K562 (cell line): ENCODE data around the gene ZNF749. TPM values are rescaled to one million over a fixed set of nuclear protein-coding genes. Genes with fewer than 3 reads are reported as not detected.
A peak's percentile ranks its signal among the peaks of the same experiment; 100 is the strongest.

Experiments used
- C11orf30 ChIP-seq: fragments of 450-650 bp; IDR thresholded peaks from 2 replicates; pipeline ENCODE4 v1.6.1; 2016; ENCODE audit warnings: low read depth, mild to moderate bottlenecking
- DNMT1 ChIP-seq: fragments of 450-650 bp; IDR thresholded peaks from 2 replicates; pipeline ENCODE4 v1.6.1; 2016; ENCODE audit warnings: antibody characterized with exemption, mild to moderate bottlenecking
- EP300 ChIP-seq: IDR thresholded peaks from 2 replicates; pipeline ENCODE4 v1.6.1; 2012; ENCODE audit warnings: low read length, improper control_type of control experiment
- ETS2 ChIP-seq: IDR thresholded peaks from 2 replicates; pipeline ENCODE4 v1.6.1; 2016; ENCODE audit warnings: borderline replicate concordance, missing genetic modification characterization, mild to moderate bottlenecking, moderate library complexity, missing compliant biosample characterization; ENCODE audit not compliant: poor library complexity, severe bottlenecking
- KDM5B ChIP-seq: fragments of 200-600 bp; sonication (generic); IDR thresholded peaks from 2 replicates; pipeline ENCODE4 v1.6.1; 2012; ENCODE audit warnings: low read depth, mild to moderate bottlenecking, moderate library complexity, low read length, control low read depth, inconsistent platforms; ENCODE audit not compliant: insufficient replicate concordance
- LEF1 ChIP-seq: fragments of 450-650 bp; IDR thresholded peaks from 2 replicates; pipeline ENCODE4 v1.6.1; 2016; ENCODE audit warnings: mild to moderate bottlenecking
- MEF2A ChIP-seq: IDR thresholded peaks from 2 replicates; pipeline ENCODE4 v1.6.1; 2011; ENCODE audit warnings: low read depth, mild to moderate bottlenecking, low read length, moderate library complexity; ENCODE audit not compliant: control insufficient read depth
- MTA1 ChIP-seq: fragments of 450-650 bp; IDR thresholded peaks from 2 replicates; pipeline ENCODE4 v1.6.1; 2017; ENCODE audit warnings: borderline replicate concordance
- NCOA2 ChIP-seq, 2 experiments: fragments of 450-650 bp; IDR thresholded peaks; 2 replicates each; pipeline ENCODE4 v1.6.1; 2018; ENCODE audit warnings: mild to moderate bottlenecking in 2 of 2, moderate library complexity in 1 of 2; ENCODE audit not compliant: partially characterized antibody in 2 of 2
- PML ChIP-seq: IDR thresholded peaks from 2 replicates; pipeline ENCODE4 v1.6.1; 2012; ENCODE audit warnings: low read length, inconsistent platforms
- POLR2AphosphoS2 ChIP-seq: IDR thresholded peaks from 2 replicates; pipeline ENCODE4 v1.6.1; 2012; ENCODE audit warnings: low read length, improper control_type of control experiment
- SMARCA5 ChIP-seq: fragments of 450-650 bp; IDR thresholded peaks from 2 replicates; pipeline ENCODE4 v1.6.1; 2016
- TCF3 ChIP-seq: sonication (generic); formaldehyde crosslinking; IDR thresholded peaks from 2 replicates; pipeline ENCODE4 v1.4.0; 2020; ENCODE audit warnings: mild to moderate bottlenecking, missing genetic modification reagents
- TCFL5 ChIP-seq: fragments of 250-450 bp; sonication (Bioruptor Pico); conservative IDR thresholded peaks from 2 replicates; pipeline ENCODE4 v1.6.1; 2021; ENCODE audit warnings: mild to moderate bottlenecking, moderate library complexity, matching md5 sums
- U2AF2 ChIP-seq: fragments of 200-400 bp; formaldehyde crosslinking; optimal IDR thresholded peaks from 2 replicates; pipeline ENCODE3; 2017; ENCODE audit warnings: low read depth, mild to moderate bottlenecking, low read length
- ZBTB43 ChIP-seq: sonication (generic); formaldehyde crosslinking; IDR thresholded peaks from 2 replicates; pipeline ENCODE4 v1.8.0; 2023; ENCODE audit warnings: mild to moderate bottlenecking, missing genetic modification reagents
- ZNF274 ChIP-seq: IDR thresholded peaks from 2 replicates; pipeline ENCODE4 v1.6.1; 2011; ENCODE audit warnings: low read depth, mild to moderate bottlenecking, low read length, moderate library complexity, borderline replicate concordance
- ZNF436 ChIP-seq: fragments of 250-450, 450-650 bp; sonication (Bioruptor Pico); formaldehyde crosslinking; IDR thresholded peaks from 2 replicates; pipeline ENCODE4 v1.7.0; 2020; ENCODE audit warnings: mild to moderate bottlenecking
- ZNF717 ChIP-seq: fragments of 250-450 bp; sonication (Bioruptor Pico); IDR thresholded peaks from 2 replicates; pipeline ENCODE4 v1.5.0; 2021
- ZNF778 ChIP-seq: fragments of 450-650 bp; formaldehyde crosslinking; IDR thresholded peaks from 2 replicates; pipeline ENCODE4 v1.4.0; 2020; ENCODE audit warnings: mild to moderate bottlenecking, moderate library complexity
- polyA plus RNA-seq, 8 experiments: library from polyadenylated mRNA; depleted of rRNA in 4 of 8; stranded (reverse) in 5 of 8; unstranded in 3 of 8; fragments of >200 nt; fragmentation: Nextera tagmentation in 2 of 8; fragmentation: Illumina TruSeq in 1 of 8; extraction: Ambion mirVana in 2 of 8; extraction: Trizol in 1 of 8; gene quantifications; 2 replicates each; pipeline versions ENCODE4 v1.2.1 to v1.2.3, GENCODE V29; 2011 to 2014; ENCODE audit warnings: inconsistent platforms in 1 of 8, missing spikeins in 1 of 8
- total RNA-seq, 7 experiments: library from RNA; depleted of rRNA in 6 of 7; stranded (reverse); fragments of >200 nt in 6 of 7; fragmentation: Illumina TruSeq in 2 of 7; extraction: Trizol in 2 of 7; gene quantifications; 2 replicates each; pipeline versions ENCODE4 v1.2.1 to v1.2.3, GENCODE V29; 2011 to 2021; ENCODE audit warnings: low replicate concordance in 1 of 7
- TF ChIP-seq, protein P1 (sequence below): fragments of 450-650 bp; IDR thresholded peaks from 2 replicates; pipeline ENCODE4 v1.6.1; 2016; ENCODE audit warnings: mild to moderate bottlenecking
- TF ChIP-seq, protein P2 (sequence below): sonication (generic); formaldehyde crosslinking; IDR thresholded peaks from 2 replicates; pipeline ENCODE4 v1.8.0; 2022; ENCODE audit warnings: missing genetic modification reagents, mild to moderate bottlenecking, moderate library complexity, borderline replicate concordance
- TF ChIP-seq, protein P3 (sequence below): fragments of 450-650 bp; IDR thresholded peaks from 2 replicates; pipeline ENCODE4 v1.7.0; 2016; ENCODE audit warnings: borderline replicate concordance

The ZNF749 gene
- total and polyA plus RNA-seq, 9 of the 15 experiments (the other 6 are each of a cell fraction or from before 2014, with no cell fraction given), result 5.3 to 33.2 (median 15.0) TPM

DNA sequence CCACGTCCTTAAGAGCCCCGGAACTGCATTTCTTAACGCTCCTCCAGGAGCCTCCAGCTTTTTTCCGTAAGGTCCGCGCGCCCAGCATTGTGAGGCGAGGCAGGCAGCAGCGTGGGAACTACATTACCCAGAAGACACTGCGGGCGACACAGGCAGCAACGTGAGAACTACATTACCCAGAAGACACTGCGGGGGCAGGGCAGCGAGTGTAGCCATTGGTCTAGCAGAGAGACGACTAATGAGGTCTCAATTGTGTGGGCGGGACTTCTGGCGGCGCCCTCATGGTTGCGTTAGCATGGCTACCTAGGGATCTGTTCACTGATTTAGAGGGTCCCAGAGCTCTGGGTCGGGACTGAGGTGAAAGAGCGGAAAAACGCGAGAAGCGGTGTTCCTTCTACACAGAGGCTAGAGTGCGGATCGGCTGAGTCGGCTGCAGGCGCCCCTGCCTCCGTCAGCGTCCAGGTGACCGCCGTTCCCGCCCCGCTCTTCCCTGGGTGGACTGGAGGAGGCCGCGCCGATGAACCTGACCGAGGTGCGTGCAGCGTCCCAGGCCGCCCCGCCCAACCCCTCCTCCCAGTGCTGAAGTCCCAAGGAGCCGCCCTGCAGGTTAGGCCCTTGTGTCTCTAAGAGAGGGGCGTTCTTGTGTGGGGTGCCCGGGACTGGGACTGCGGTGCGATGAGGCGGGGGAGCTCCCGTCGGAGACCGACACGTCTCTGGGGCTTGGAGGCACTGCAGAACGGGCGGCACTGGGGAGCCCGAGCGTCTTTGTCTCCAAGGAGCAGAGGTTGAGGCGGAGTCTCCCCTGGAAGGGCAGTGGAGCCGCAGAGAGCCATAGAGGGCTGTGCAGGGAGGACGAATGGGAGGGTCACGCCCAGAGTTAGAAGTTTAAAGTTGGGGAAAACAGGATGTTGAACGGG lies at the start of gene ZNF749 (continued):
- TF ChIP-seq POLR2AphosphoS2 (no peak), PML (no peak), LEF1 (no peak), ZNF778 (CRISPR knock-in tag) (no peak), MTA1 (0 out of 2 replicates have a peak, but pooled peaks have one; percentile 32), ZNF274 (no peak), KDM5B (peak; percentile 43), NCOA2 (IDR thresholded peaks at IDR 0.05; ENCODE audit: partially characterized antibody in 2 of 2) (no peak), DNMT1 (no peak), TCFL5 (CRISPR knock-in tag) (no peak), U2AF2 (no peak), EP300 (no peak), ZNF717 (CRISPR knock-in tag) (no peak), C11orf30 (peak; percentile 63), ETS2 (tag) (no peak), ZNF436 (CRISPR knock-in tag) (no peak), ZBTB43 (CRISPR knock-in tag) (no peak), MEF2A (no peak), TCF3 (CRISPR knock-in tag) (no peak), SMARCA5 (no peak)
- TF ChIP-seq, protein P1, sequence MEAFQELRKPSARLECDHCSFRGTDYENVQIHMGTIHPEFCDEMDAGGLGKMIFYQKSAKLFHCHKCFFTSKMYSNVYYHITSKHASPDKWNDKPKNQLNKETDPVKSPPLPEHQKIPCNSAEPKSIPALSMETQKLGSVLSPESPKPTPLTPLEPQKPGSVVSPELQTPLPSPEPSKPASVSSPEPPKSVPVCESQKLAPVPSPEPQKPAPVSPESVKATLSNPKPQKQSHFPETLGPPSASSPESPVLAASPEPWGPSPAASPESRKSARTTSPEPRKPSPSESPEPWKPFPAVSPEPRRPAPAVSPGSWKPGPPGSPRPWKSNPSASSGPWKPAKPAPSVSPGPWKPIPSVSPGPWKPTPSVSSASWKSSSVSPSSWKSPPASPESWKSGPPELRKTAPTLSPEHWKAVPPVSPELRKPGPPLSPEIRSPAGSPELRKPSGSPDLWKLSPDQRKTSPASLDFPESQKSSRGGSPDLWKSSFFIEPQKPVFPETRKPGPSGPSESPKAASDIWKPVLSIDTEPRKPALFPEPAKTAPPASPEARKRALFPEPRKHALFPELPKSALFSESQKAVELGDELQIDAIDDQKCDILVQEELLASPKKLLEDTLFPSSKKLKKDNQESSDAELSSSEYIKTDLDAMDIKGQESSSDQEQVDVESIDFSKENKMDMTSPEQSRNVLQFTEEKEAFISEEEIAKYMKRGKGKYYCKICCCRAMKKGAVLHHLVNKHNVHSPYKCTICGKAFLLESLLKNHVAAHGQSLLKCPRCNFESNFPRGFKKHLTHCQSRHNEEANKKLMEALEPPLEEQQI, result no peak
- TF ChIP-seq, protein P2, sequence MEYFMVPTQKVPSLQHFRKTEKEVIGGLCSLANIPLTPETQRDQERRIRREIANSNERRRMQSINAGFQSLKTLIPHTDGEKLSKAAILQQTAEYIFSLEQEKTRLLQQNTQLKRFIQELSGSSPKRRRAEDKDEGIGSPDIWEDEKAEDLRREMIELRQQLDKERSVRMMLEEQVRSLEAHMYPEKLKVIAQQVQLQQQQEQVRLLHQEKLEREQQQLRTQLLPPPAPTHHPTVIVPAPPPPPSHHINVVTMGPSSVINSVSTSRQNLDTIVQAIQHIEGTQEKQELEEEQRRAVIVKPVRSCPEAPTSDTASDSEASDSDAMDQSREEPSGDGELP (CRISPR knock-in tag), result peak; percentile 58; the same call in 1 of the 2 replicates
- TF ChIP-seq, protein P3, sequence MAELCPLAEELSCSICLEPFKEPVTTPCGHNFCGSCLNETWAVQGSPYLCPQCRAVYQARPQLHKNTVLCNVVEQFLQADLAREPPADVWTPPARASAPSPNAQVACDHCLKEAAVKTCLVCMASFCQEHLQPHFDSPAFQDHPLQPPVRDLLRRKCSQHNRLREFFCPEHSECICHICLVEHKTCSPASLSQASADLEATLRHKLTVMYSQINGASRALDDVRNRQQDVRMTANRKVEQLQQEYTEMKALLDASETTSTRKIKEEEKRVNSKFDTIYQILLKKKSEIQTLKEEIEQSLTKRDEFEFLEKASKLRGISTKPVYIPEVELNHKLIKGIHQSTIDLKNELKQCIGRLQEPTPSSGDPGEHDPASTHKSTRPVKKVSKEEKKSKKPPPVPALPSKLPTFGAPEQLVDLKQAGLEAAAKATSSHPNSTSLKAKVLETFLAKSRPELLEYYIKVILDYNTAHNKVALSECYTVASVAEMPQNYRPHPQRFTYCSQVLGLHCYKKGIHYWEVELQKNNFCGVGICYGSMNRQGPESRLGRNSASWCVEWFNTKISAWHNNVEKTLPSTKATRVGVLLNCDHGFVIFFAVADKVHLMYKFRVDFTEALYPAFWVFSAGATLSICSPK, result no peak
